DND-41 (cell line): ENCODE measurements around the gene ADGRB3.

Experiments
- EZH2 ChIP-seq: IDR thresholded peaks from 3 replicates; pipeline ENCODE4 v1.6.1; 2012; ENCODE audit warnings: borderline replicate concordance, low read depth, mild to moderate bottlenecking, moderate library complexity, low read length, inconsistent platforms; ENCODE audit not compliant: severe bottlenecking
- TF ChIP-seq, protein P1 (sequence below): IDR thresholded peaks from 2 replicates; pipeline ENCODE4 v1.5.1; 2012; ENCODE audit warnings: borderline replicate concordance, low read length, moderate library complexity, mild to moderate bottlenecking; ENCODE audit not compliant: poor library complexity, severe bottlenecking; ENCODE audit errors: extremely low read depth

DNA sequence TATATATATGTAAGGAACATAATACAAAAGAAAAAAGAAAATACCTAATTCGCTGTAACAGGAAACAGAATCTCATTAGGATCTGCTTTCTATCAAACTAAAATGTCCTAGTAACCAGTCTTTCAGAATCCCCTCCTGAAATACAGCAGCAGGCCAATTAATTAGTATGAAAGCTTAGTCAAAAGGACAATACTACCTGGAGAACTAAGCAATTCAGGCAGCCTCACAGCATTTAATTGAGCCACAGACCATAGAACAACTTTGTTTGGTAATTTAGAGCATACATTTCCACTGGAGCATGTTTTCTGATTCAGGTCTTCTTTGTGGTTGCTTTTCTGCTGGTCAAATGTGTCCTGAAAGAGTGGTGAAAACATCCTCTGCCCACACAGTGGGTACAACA lies 645.8 kb downstream of the ADGRB3 start:
- TF ChIP-seq, protein P1, sequence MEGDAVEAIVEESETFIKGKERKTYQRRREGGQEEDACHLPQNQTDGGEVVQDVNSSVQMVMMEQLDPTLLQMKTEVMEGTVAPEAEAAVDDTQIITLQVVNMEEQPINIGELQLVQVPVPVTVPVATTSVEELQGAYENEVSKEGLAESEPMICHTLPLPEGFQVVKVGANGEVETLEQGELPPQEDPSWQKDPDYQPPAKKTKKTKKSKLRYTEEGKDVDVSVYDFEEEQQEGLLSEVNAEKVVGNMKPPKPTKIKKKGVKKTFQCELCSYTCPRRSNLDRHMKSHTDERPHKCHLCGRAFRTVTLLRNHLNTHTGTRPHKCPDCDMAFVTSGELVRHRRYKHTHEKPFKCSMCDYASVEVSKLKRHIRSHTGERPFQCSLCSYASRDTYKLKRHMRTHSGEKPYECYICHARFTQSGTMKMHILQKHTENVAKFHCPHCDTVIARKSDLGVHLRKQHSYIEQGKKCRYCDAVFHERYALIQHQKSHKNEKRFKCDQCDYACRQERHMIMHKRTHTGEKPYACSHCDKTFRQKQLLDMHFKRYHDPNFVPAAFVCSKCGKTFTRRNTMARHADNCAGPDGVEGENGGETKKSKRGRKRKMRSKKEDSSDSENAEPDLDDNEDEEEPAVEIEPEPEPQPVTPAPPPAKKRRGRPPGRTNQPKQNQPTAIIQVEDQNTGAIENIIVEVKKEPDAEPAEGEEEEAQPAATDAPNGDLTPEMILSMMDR = no peak
- TF ChIP-seq EZH2 = no peak
